ENCODE results near the gene TRIM31. TPM values are rescaled to one million over a fixed set of nuclear protein-coding genes. Genes with fewer than 3 reads are reported as not detected.

TRIM31 gene
- total RNA-seq, 1 experiment from 2014 or later = not detected

GRCh38 chr6:30096829-30097228 lies 16.1 kb downstream of the TRIM31 start:
- Histone ChIP-seq H3K4me3 (ENCODE audit: low read depth, low read length, poor library complexity, severe bottlenecking) (no peak overlapping the region), H3K9me3 (ENCODE audit: low read depth, low read length, poor library complexity, severe bottlenecking) (no peaks in the 10 kb centered on the region), H3K4me1 (ENCODE audit: insufficient read depth, low read length, poor library complexity, severe bottlenecking) (peaks cover 12% of the 10 kb centered on the region), H3K27ac (ENCODE audit: low read depth, low read length, poor library complexity, severe bottlenecking) (no peak overlapping the region), H3K36me3 (ENCODE audit: insufficient read depth, low read length, poor library complexity, severe bottlenecking) (no peaks in the 10 kb centered on the region), H3K27me3 (replicated peaks; ENCODE audit: insufficient read depth, low read depth, low read length, poor library complexity) (peaks cover 82% of the 10 kb centered on the region)
- no TSS peak for BruUV-seq (replicated peaks)
- CTCF ChIA-PET = interaction anchor here (0.7 kb wide), 1 partner anchor 34 kb away, joined by 11 read pairs; no protein-coding TSS in a partner anchor
- DNase-seq (ENCODE audit: low spot score) = no peak
- no peak for TF ChIP-seq EZH2 (IDR thresholded peaks at IDR 0.05; ENCODE audit: borderline replicate concordance, low read depth, low read length, poor library complexity, severe bottlenecking)
- TF ChIP-seq, protein P1, sequence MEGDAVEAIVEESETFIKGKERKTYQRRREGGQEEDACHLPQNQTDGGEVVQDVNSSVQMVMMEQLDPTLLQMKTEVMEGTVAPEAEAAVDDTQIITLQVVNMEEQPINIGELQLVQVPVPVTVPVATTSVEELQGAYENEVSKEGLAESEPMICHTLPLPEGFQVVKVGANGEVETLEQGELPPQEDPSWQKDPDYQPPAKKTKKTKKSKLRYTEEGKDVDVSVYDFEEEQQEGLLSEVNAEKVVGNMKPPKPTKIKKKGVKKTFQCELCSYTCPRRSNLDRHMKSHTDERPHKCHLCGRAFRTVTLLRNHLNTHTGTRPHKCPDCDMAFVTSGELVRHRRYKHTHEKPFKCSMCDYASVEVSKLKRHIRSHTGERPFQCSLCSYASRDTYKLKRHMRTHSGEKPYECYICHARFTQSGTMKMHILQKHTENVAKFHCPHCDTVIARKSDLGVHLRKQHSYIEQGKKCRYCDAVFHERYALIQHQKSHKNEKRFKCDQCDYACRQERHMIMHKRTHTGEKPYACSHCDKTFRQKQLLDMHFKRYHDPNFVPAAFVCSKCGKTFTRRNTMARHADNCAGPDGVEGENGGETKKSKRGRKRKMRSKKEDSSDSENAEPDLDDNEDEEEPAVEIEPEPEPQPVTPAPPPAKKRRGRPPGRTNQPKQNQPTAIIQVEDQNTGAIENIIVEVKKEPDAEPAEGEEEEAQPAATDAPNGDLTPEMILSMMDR (conservative IDR thresholded peaks at IDR 0.05; ENCODE audit: low read depth, low read length) = no peak
- intact Hi-C loops (cut with micrococcal nuclease; ENCODE audit: unreplicated experiment) = no loop called here
- POLR2A ChIA-PET (ENCODE audit: low non-redundant PET) = no interaction called here

GRCh38 chr6:30093951-30094661 lies 18.8 kb downstream of the TRIM31 start:
- ChIA-PET POLR2A (ENCODE audit: low non-redundant PET) (interaction anchor here (0.7 kb wide), 1 partner anchor 8 kb away, joined by 3 read pairs; no protein-coding TSS in a partner anchor), CTCF (interaction anchor here (0.7 kb wide), 1 partner anchor 38 kb away, joined by 5 read pairs; no protein-coding TSS in a partner anchor)
- Histone ChIP-seq H3K4me3 (ENCODE audit: low read depth, low read length, poor library complexity, severe bottlenecking) (no peak overlapping the region), H3K4me1 (ENCODE audit: insufficient read depth, low read length, poor library complexity, severe bottlenecking) (no peaks in the 10 kb centered on the region), H3K36me3 (ENCODE audit: insufficient read depth, low read length, poor library complexity, severe bottlenecking) (no peaks in the 10 kb centered on the region), H3K9me3 (ENCODE audit: low read depth, low read length, poor library complexity, severe bottlenecking) (no peaks in the 10 kb centered on the region), H3K27me3 (replicated peaks; ENCODE audit: insufficient read depth, low read depth, low read length, poor library complexity) (peaks cover 65% of the 10 kb centered on the region), H3K27ac (ENCODE audit: low read depth, low read length, poor library complexity, severe bottlenecking) (no peak overlapping the region)
- intact Hi-C loops (cut with micrococcal nuclease; ENCODE audit: unreplicated experiment) = no loop called here
- no peak for DNase-seq (ENCODE audit: low spot score)
- TF ChIP-seq EZH2 (IDR thresholded peaks at IDR 0.05; ENCODE audit: borderline replicate concordance, low read depth, low read length, poor library complexity, severe bottlenecking) = no peak
- TF ChIP-seq, protein P1 (conservative IDR thresholded peaks at IDR 0.05; ENCODE audit: low read depth, low read length) = no peak
- no TSS peak for BruUV-seq (replicated peaks)

DNA sequence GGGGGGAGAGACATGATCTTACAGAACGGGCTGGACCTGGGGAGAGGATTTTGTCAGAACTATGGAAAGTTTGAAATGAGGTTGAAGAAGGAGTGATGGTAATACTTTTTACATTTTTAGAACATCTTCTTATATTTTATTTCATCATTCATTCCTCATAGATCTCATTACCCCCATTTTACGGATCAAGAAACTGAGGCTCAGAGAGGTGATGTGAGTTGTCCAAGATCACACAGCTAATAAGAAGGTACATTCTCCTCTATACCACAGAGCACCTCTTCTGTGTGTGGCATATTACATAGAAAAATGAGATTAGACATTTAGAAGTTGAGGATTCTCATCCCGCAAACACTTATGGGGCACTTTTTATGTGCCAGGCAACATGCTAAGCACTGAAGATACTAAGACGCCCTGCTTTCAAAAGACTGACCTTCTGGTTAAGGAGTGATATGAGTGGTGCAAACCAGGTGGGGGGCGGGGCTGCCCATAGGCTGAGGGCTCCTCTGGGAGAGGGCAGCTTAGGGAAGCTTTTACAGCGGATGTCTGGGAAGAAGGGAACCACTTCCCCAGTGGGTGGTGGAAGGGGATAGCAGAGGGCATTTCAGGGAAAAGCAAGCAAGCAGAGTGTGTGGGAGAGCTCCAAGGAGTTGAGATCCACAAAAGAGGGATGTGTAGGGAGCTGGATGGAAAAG lies 19.9 kb downstream of the TRIM31 start:
- POLR2A ChIA-PET (ENCODE audit: low non-redundant PET) = no interaction called here
- no peaks in the 10 kb centered on the region for H3K36me3 ChIP-seq (ENCODE audit: insufficient read depth, low read length, poor library complexity, severe bottlenecking)
- H3K27ac ChIP-seq (ENCODE audit: low read depth, low read length, poor library complexity, severe bottlenecking) = no peak overlapping the region
- H3K27me3 ChIP-seq (replicated peaks; ENCODE audit: insufficient read depth, low read depth, low read length, poor library complexity) = peaks cover 62% of the 10 kb centered on the region
- H3K4me1 ChIP-seq (ENCODE audit: insufficient read depth, low read length, poor library complexity, severe bottlenecking) = no peaks in the 10 kb centered on the region
- intact Hi-C loops (cut with micrococcal nuclease; ENCODE audit: unreplicated experiment) = no loop called here
- H3K4me3 ChIP-seq (ENCODE audit: low read depth, low read length, poor library complexity, severe bottlenecking) = no peak overlapping the region
- no peak for DNase-seq (ENCODE audit: low spot score)
- TF ChIP-seq, protein P1 (conservative IDR thresholded peaks at IDR 0.05; ENCODE audit: low read depth, low read length) = no peak
- TF ChIP-seq EZH2 (IDR thresholded peaks at IDR 0.05; ENCODE audit: borderline replicate concordance, low read depth, low read length, poor library complexity, severe bottlenecking) = no peak
- CTCF ChIA-PET = no interaction called here
- no TSS peak for BruUV-seq (replicated peaks)
- no peaks in the 10 kb centered on the region for H3K9me3 ChIP-seq (ENCODE audit: low read depth, low read length, poor library complexity, severe bottlenecking)
